GM12878 (cell line): ENCODE measurements around the gene DLL1. TPM values are rescaled to one million over a fixed set of nuclear protein-coding genes. Genes with fewer than 3 reads are reported as not detected.

ENCODE experiments used
- ATAC-seq: fragments of 200-7000 bp; cut with Tn5 transposase; 3 replicates; pipeline ENCODE4 v1.9.1; 2020; ENCODE audit warnings: mild to moderate bottlenecking, moderate library complexity
- BruUV-seq: library from RNA; stranded (reverse); fragments of 400-500 nt; replicated peaks from 2 replicates; lab custom pipeline; 2021; lab: Mats Ljungman, UMichigan
- CTCF ChIA-PET: fragments of 300-600 bp; sonication (Branson Sonifier 250); formaldehyde crosslinking; extraction: SDS; loops from one replicate; lab custom pipeline; 2021; ENCODE audit warnings: inconsistent platforms; lab: Yijun Ruan, JAX
- POLR2A ChIA-PET: fragments of 350-600 bp; formaldehyde crosslinking; extraction: SDS; loops from one replicate; lab custom pipeline; 2021; ENCODE audit warnings: inconsistent platforms; lab: Charles Lee
- RAD21 ChIA-PET: fragments of 300-600 bp; sonication (Branson Sonifier 250); formaldehyde crosslinking; loops from one replicate; lab custom pipeline; 2023; ENCODE audit warnings: antibody characterized with exemption; ENCODE audit not compliant: unreplicated experiment; lab: Charles Lee
- SMC1A ChIA-PET: fragments of 300-600 bp; sonication (Branson Sonifier 250); formaldehyde crosslinking; loops from one replicate; lab custom pipeline; 2023; ENCODE audit not compliant: unreplicated experiment, uncharacterized antibody; lab: Charles Lee
- DNase-seq: peaks from one replicate; pipeline ENCODE4 v3.0.0-alpha.2; 2011; ENCODE audit warnings: low read depth, low spot score
- FAIRE-seq: peaks from 3 replicates; lab custom pipeline; 2011; peaks lifted over from hg19 to GRCh38; lab: Jason Lieb, UNC
- H2AFZ ChIP-seq: 2 replicates; pipeline ENCODE4 v1.6.0; 2011; ENCODE audit warnings: low read depth, low read length, control low read depth; ENCODE audit not compliant: control insufficient read depth
- H3K27ac ChIP-seq: 2 replicates; pipeline ENCODE4 v1.5.1; 2011; ENCODE audit warnings: control low read depth; ENCODE audit not compliant: control insufficient read depth, insufficient read depth
- H3K27me3 ChIP-seq, 2 experiments: replicated peaks in 1 of 2; 2 replicates each; pipeline versions ENCODE4 v1.6.0 to v1.6.1; 2011; ENCODE audit warnings: low read length in 1 of 2; ENCODE audit not compliant: control insufficient read depth in 2 of 2, insufficient read depth in 2 of 2
- H3K36me3 ChIP-seq, 2 experiments: 2 replicates each; pipeline ENCODE4 v1.5.1; 2011; ENCODE audit warnings: low read length in 1 of 2; ENCODE audit not compliant: control insufficient read depth in 2 of 2, insufficient read depth in 2 of 2
- H3K4me1 ChIP-seq: 2 replicates; pipeline ENCODE4 v1.6.1; 2011; ENCODE audit warnings: mild to moderate bottlenecking, low read length, moderate library complexity, mixed read lengths; ENCODE audit not compliant: control insufficient read depth, insufficient read depth
- H3K4me2 ChIP-seq: 2 replicates; pipeline ENCODE4 v1.6.0; 2011; ENCODE audit warnings: control low read depth; ENCODE audit not compliant: control insufficient read depth, insufficient read depth
- H3K4me3 ChIP-seq: fragments of 200-600 bp; sonication (generic); 2 replicates; pipeline ENCODE4 v1.5.1; 2016
- H3K79me2 ChIP-seq: 2 replicates; pipeline ENCODE4 v1.6.0; 2011; ENCODE audit warnings: low read length; ENCODE audit not compliant: control insufficient read depth, insufficient read depth
- H3K9ac ChIP-seq: 2 replicates; pipeline ENCODE4 v1.8.0; 2011; ENCODE audit warnings: low read length, control low read depth, mixed read lengths; ENCODE audit not compliant: control insufficient read depth, insufficient read depth
- H3K9me3 ChIP-seq: replicated peaks from 3 replicates; pipeline ENCODE4 v1.5.1; 2011; ENCODE audit warnings: mild to moderate bottlenecking, low read length; ENCODE audit not compliant: control insufficient read depth, insufficient read depth
- H4K20me1 ChIP-seq: 2 replicates; pipeline ENCODE4 v1.6.0; 2011; ENCODE audit not compliant: control insufficient read depth, insufficient read depth
- BMI1 ChIP-seq: fragments of 450-650 bp; IDR thresholded peaks from 2 replicates; pipeline ENCODE4 v1.6.1; 2016; ENCODE audit warnings: mild to moderate bottlenecking, moderate library complexity, borderline replicate concordance
- CBFB ChIP-seq: IDR thresholded peaks from 2 replicates; pipeline ENCODE4 v1.6.1; 2016; ENCODE audit warnings: antibody characterized with exemption, low read depth
- CREB1 ChIP-seq: IDR thresholded peaks from 2 replicates; pipeline ENCODE4 v1.6.1; 2012; ENCODE audit warnings: low read depth, mild to moderate bottlenecking, inconsistent platforms
- EZH2 ChIP-seq: IDR thresholded peaks from 2 replicates; pipeline ENCODE4 v1.6.1; 2012; ENCODE audit warnings: low read depth, mild to moderate bottlenecking, control low read depth, inconsistent platforms, low read length, borderline replicate concordance; ENCODE audit not compliant: control insufficient read depth
- HCFC1 ChIP-seq: fragments of 150-350 bp; IDR thresholded peaks from 2 replicates; pipeline ENCODE4 v1.6.1; 2014; ENCODE audit warnings: low read length
- IKZF1 ChIP-seq: fragments of 450-650 bp; conservative IDR thresholded peaks from 2 replicates; pipeline ENCODE4 v1.6.1; 2017; ENCODE audit warnings: antibody characterized with exemption, mild to moderate bottlenecking
- KDM1A ChIP-seq: fragments of 200-600 bp; sonication (generic); IDR thresholded peaks from 2 replicates; pipeline ENCODE4 v1.6.1; 2016; ENCODE audit warnings: borderline replicate concordance
- MEF2A ChIP-seq: IDR thresholded peaks from 2 replicates; pipeline ENCODE4 v1.6.1; 2011; ENCODE audit warnings: low read depth, mild to moderate bottlenecking, low read length, moderate library complexity; ENCODE audit not compliant: insufficient read depth
- NBN ChIP-seq: fragments of 450-650 bp; IDR thresholded peaks from 2 replicates; pipeline ENCODE4 v1.6.1; 2016
- RAD21 ChIP-seq: IDR thresholded peaks from 2 replicates; pipeline ENCODE4 v1.6.1; 2011; ENCODE audit warnings: mild to moderate bottlenecking, low read depth, low read length, moderate library complexity; ENCODE audit not compliant: insufficient read depth
- TCF7 ChIP-seq: IDR thresholded peaks from 2 replicates; pipeline ENCODE4 v1.6.1; 2014; ENCODE audit warnings: antibody characterized with exemption, borderline replicate concordance
- YBX1 ChIP-seq: fragments of 450-650 bp; IDR thresholded peaks from 2 replicates; pipeline ENCODE4 v1.6.1; 2016; ENCODE audit warnings: antibody characterized with exemption
- ZBED1 ChIP-seq: IDR thresholded peaks from 2 replicates; pipeline ENCODE4 v1.6.1; 2016; ENCODE audit warnings: borderline replicate concordance
- ZNF622 ChIP-seq: fragments of 450-650 bp; IDR thresholded peaks from 2 replicates; pipeline ENCODE4 v1.6.1; 2017; ENCODE audit warnings: mild to moderate bottlenecking, inconsistent platforms
- ZSCAN29 ChIP-seq: fragments of 450-650 bp; IDR thresholded peaks from 2 replicates; pipeline ENCODE4 v1.6.1; 2017; ENCODE audit warnings: mild to moderate bottlenecking, moderate library complexity
- WGBS: methylation state at CpG from one replicate; pipeline ENCODE4 v1.1.6; 2016; ENCODE audit warnings: low lambda C conversion rate; ENCODE audit not compliant: insufficient replicate concordance, insufficient coverage; ENCODE audit errors: missing lambda C conversion rate; 5-methylcytosine and 5-hydroxymethylcytosine counted together
- in situ Hi-C: fragments of 300-500 bp; cut with MboI; formaldehyde crosslinking; loops from 9 replicates; pipeline ENCODE4 v1.14.3; 2018; ENCODE audit warnings: mixed read lengths
- intact Hi-C: fragments of 100-400 bp; cut with micrococcal nuclease; formaldehyde crosslinking; loops from one replicate; pipeline ENCODE4 v1.14.2; 2022; ENCODE audit not compliant: unreplicated experiment
- polyA plus RNA-seq, 11 experiments: library from polyadenylated mRNA; depleted of rRNA in 4 of 11; unstranded in 6 of 11; stranded (reverse) in 5 of 11; fragments of >200 nt; fragmentation: Nextera tagmentation in 4 of 11; fragmentation: Illumina TruSeq in 1 of 11; extraction: Ambion mirVana in 4 of 11; extraction: Trizol in 1 of 11; gene quantifications; 1 replicate in 1 of 11; 2 replicates in 10 of 11; pipeline versions ENCODE4 v1.2.1 to v1.2.3, GENCODE V29; 2011 to 2016; ENCODE audit warnings: inconsistent platforms in 2 of 11, missing spikeins in 2 of 11, low read depth in 1 of 11
- total RNA-seq, 4 experiments: library from RNA; depleted of rRNA in 3 of 4; stranded (reverse); fragments of >200 nt in 3 of 4; fragmentation: Illumina TruSeq in 1 of 4; extraction: Trizol in 1 of 4; gene quantifications; 2 replicates each; pipeline versions ENCODE4 v1.2.1 to v1.2.3, GENCODE V29; 2013 to 2021
- TF ChIP-seq, protein P1 (sequence below): IDR thresholded peaks from 2 replicates; pipeline ENCODE4 v1.6.1; 2011; ENCODE audit warnings: borderline replicate concordance, low read depth, mild to moderate bottlenecking, moderate library complexity, low read length; ENCODE audit not compliant: insufficient read depth, poor library complexity, severe bottlenecking

DLL1 gene
- total and polyA plus RNA-seq, 10 of the 15 experiments (the other 5 are each of a cell fraction or from before 2014, with no cell fraction given): 0.02 to 0.80 (median 0.19) TPM

DNA sequence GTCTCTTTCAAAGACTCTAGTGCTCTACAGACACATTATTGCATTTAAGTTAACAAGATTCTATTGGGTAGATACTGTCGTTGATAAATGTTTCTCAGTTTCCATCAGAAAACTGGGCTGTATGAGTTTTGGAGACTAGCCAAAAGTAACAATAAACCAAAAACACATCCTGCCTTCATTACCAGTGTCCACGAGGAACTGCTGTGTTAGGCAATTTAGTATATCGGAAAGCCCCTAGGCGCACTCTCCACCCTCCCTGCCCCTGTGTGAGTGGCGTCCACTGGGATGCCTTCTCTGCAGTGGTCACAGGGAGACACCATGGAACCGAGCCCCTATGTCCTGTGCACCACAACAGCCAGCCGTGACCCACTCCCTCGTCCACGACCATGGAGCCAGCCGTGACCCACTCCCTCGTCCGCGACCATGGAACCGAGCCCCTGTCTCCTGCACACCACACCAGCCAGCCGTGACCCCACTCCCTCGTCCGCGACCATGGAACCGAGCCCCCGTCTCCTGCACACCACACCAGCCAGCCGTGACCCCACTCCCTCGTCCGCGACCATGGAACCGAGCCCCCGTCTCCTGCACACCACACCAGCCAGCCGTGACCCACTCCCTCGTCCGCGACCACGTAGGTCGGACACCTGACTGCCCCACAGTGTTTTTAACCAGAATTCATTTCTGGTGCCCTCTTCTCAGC lies 35.3 kb downstream of the DLL1 start:
- Histone ChIP-seq H3K9ac (no peak overlapping the region), H3K4me3 (no peak overlapping the region), H2AFZ (no peak overlapping the region), H3K36me3 (no peaks in the 10 kb centered on the region), H3K27ac (no peak overlapping the region), H3K27me3 (no peaks in the 10 kb centered on the region; a peak in 1 of 4 replicates), H4K20me1 (no peaks in the 10 kb centered on the region), H3K4me1 (no peaks in the 10 kb centered on the region), H3K79me2 (no peaks in the 10 kb centered on the region), H3K9me3 (no peaks in the 10 kb centered on the region), H3K4me2 (no peak overlapping the region)
- in situ Hi-C loops: no loop called here
- FAIRE-seq (no peak), DNase-seq (no peak), ATAC-seq (no peak)
- TF ChIP-seq, protein P1, sequence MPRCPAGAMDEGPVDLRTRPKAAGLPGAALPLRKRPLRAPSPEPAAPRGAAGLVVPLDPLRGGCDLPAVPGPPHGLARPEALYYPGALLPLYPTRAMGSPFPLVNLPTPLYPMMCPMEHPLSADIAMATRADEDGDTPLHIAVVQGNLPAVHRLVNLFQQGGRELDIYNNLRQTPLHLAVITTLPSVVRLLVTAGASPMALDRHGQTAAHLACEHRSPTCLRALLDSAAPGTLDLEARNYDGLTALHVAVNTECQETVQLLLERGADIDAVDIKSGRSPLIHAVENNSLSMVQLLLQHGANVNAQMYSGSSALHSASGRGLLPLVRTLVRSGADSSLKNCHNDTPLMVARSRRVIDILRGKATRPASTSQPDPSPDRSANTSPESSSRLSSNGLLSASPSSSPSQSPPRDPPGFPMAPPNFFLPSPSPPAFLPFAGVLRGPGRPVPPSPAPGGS: no peak
- TF ChIP-seq CBFB (no peak), ZNF622 (no peak), ZSCAN29 (no peak), HCFC1 (no peak), ZBED1 (no peak), EZH2 (no peak), TCF7 (no peak), RAD21 (no peak), YBX1 (no peak), IKZF1 (no peak), KDM1A (no peak), BMI1 (no peak), CREB1 (no peak), MEF2A (no peak), NBN (no peak)
- WGBS: 37% methylated on average over 18 of the region's 32 CpGs
- ChIA-PET POLR2A (no interaction called here), SMC1A (no interaction called here), CTCF (interaction anchor here (0.6 kb wide), 1 partner anchor 205 kb away, joined by 3 read pairs; no protein-coding TSS in a partner anchor), RAD21 (no interaction called here)
- BruUV-seq: no TSS peak
- intact Hi-C loops: no loop called here
